DOHH2 (cell line): ENCODE data around the gene SLC1A2.

Source experiments
- CTCF ChIP-seq: fragments of 200-600 bp; sonication (generic); IDR thresholded peaks from one replicate; pipeline ENCODE4 v1.5.1; 2014; ENCODE audit warnings: antibody characterized with exemption, mild to moderate bottlenecking, low read depth, low read length; ENCODE audit not compliant: poor library complexity, severe bottlenecking
- EZH2phosphoT487 ChIP-seq: fragments of 200-600 bp; sonication (generic); IDR thresholded peaks from 2 replicates; pipeline ENCODE4 v1.6.1; 2017; ENCODE audit warnings: borderline replicate concordance, mild to moderate bottlenecking, antibody characterized with exemption, low read length, moderate library complexity, mixed read lengths

- TF ChIP-seq CTCF, result no peak
- no peak for TF ChIP-seq EZH2phosphoT487
Measured at GRCh38 chr11:35280727-35281126, 138.6 kb downstream of the SLC1A2 start.
